H1 (cell line): Measurements from ENCODE around the gene INKA2. TPM values are rescaled to one million over a fixed set of nuclear protein-coding genes. Genes with fewer than 3 reads are reported as not detected.

Experiments
- BCL11A ChIP-seq, 2 experiments: IDR thresholded peaks; one replicate each; pipeline ENCODE4 v1.6.1; 2011; ENCODE audit warnings: low read depth in 2 of 2, low read length in 2 of 2, mild to moderate bottlenecking in 2 of 2
- CBX5 ChIP-seq: fragments of 300-800, 300-1000 bp; sonication (generic); IDR thresholded peaks from 2 replicates; pipeline ENCODE4 v1.7.1; 2016; ENCODE audit warnings: antibody characterized with exemption, low read length, low read depth
- CEBPB ChIP-seq: IDR thresholded peaks from 2 replicates; pipeline ENCODE4 v1.6.1; 2012; ENCODE audit warnings: low read depth, low read length
- CHD1 ChIP-seq: IDR thresholded peaks from 2 replicates; pipeline ENCODE4 v1.6.1; 2012; ENCODE audit warnings: low read depth, low read length, improper control_type of control experiment
- CTBP2 ChIP-seq: IDR thresholded peaks from 2 replicates; pipeline ENCODE4 v1.7.0; 2011; ENCODE audit warnings: borderline replicate concordance, mild to moderate bottlenecking, moderate library complexity, mixed read lengths, low read length; ENCODE audit not compliant: insufficient read depth, insufficient read length
- EP300 ChIP-seq, 2 experiments: IDR thresholded peaks; 1 replicate in 1 of 2; 2 replicates in 1 of 2; pipeline ENCODE4 v1.6.1; 2011 to 2012; ENCODE audit warnings: low read depth in 2 of 2, low read length in 2 of 2, mild to moderate bottlenecking in 2 of 2, borderline replicate concordance in 1 of 2, inconsistent platforms in 1 of 2, moderate library complexity in 1 of 2
- FOSL1 ChIP-seq: IDR thresholded peaks from 2 replicates; pipeline ENCODE4 v1.6.1; 2011; ENCODE audit warnings: mild to moderate bottlenecking, low read depth, low read length, moderate library complexity; ENCODE audit not compliant: insufficient read depth
- HDAC2 ChIP-seq, 2 experiments: fragments of 300-600 bp in 1 of 2; sonication (generic) in 1 of 2; IDR thresholded peaks; 2 replicates each; pipeline ENCODE4 v1.6.1; 2011 to 2012; ENCODE audit warnings: low read depth in 2 of 2, low read length in 2 of 2, mild to moderate bottlenecking in 2 of 2, moderate library complexity in 2 of 2, borderline replicate concordance in 1 of 2, inconsistent platforms in 1 of 2
- NRF1 ChIP-seq: IDR thresholded peaks from 2 replicates; pipeline ENCODE4 v1.6.1; 2011; ENCODE audit warnings: mild to moderate bottlenecking, low read depth, low read length, improper control_type of control experiment
- POLR2A ChIP-seq, 2 experiments: IDR thresholded peaks; 1 replicate in 1 of 2; 2 replicates in 1 of 2; pipeline ENCODE4 v1.6.1; 2011; ENCODE audit warnings: low read depth in 2 of 2, low read length in 2 of 2, mild to moderate bottlenecking in 2 of 2; ENCODE audit errors: control extremely low read depth in 1 of 2
- RAD21 ChIP-seq, 2 experiments: IDR thresholded peaks in 1 of 2; conservative IDR thresholded peaks in 1 of 2; 2 replicates each; pipeline ENCODE4 v1.6.1; 2011; ENCODE audit warnings: low read depth in 2 of 2, low read length in 2 of 2, improper control_type of control experiment in 1 of 2, inconsistent platforms in 1 of 2, mild to moderate bottlenecking in 1 of 2, moderate library complexity in 1 of 2
- SP4 ChIP-seq: IDR thresholded peaks from 2 replicates; pipeline ENCODE4 v1.6.1; 2012; ENCODE audit warnings: low read length, inconsistent platforms
- SRF ChIP-seq: IDR thresholded peaks from 2 replicates; pipeline ENCODE4 v1.6.1; 2011; ENCODE audit warnings: mild to moderate bottlenecking, low read depth, low read length, moderate library complexity
- TAF1 ChIP-seq: IDR thresholded peaks from 2 replicates; pipeline ENCODE4 v1.6.1; 2011; ENCODE audit warnings: mild to moderate bottlenecking, low read depth, low read length
- TAF7 ChIP-seq: optimal IDR thresholded peaks from 2 replicates; pipeline ENCODE3; 2011; ENCODE audit warnings: low read depth, mild to moderate bottlenecking, inconsistent platforms, low read length, moderate library complexity, borderline replicate concordance
- TBP ChIP-seq: IDR thresholded peaks from 2 replicates; pipeline ENCODE4 v1.6.1; 2011; ENCODE audit warnings: low read depth, low read length, improper control_type of control experiment
- TCF12 ChIP-seq: IDR thresholded peaks from 2 replicates; pipeline ENCODE4 v1.6.1; 2011; ENCODE audit warnings: low read depth, mild to moderate bottlenecking, low read length
- polyA plus RNA-seq, 7 experiments: library from polyadenylated mRNA; depleted of rRNA in 3 of 7; stranded (reverse) in 5 of 7; unstranded in 2 of 7; fragments of >200 nt in 5 of 7; fragments of 200-250 nt in 2 of 7; gene quantifications; 1 replicate in 5 of 7; 2 replicates in 1 of 7; 4 replicates in 1 of 7; pipeline versions ENCODE4 v1.2.1 to v1.2.3, GENCODE V29; 2011 to 2013; ENCODE audit warnings: missing spikeins in 2 of 7, mixed read lengths in 2 of 7
- total RNA-seq: library from RNA; stranded (reverse); fragmentation: NEBNext Ultra II Directional; extraction: Animal tissue kit (Norgen Biotek cat#: 25700); gene quantifications from 2 replicates; pipeline ENCODE4 v1.2.1, GENCODE V29; 2021
- TF ChIP-seq, protein P1 (sequence below): IDR thresholded peaks from 2 replicates; pipeline ENCODE4 v1.6.1; 2012; ENCODE audit warnings: inconsistent platforms
- TF ChIP-seq, protein P2 (sequence below), 3 experiments: IDR thresholded peaks; 1 replicate in 2 of 3; 2 replicates in 1 of 3; pipeline versions ENCODE4 v1.5.1 to v1.6.1; 2011; ENCODE audit warnings: low read length in 3 of 3, mild to moderate bottlenecking in 3 of 3, inconsistent platforms in 2 of 3, low read depth in 1 of 3, moderate library complexity in 1 of 3; ENCODE audit not compliant: insufficient read depth in 1 of 3; ENCODE audit errors: control extremely low read depth in 1 of 3

INKA2 gene
- total and polyA plus RNA-seq, 2 of the 8 experiments (the other 6 are each of a cell fraction or from before 2014, with no cell fraction given): 4.2 to 11.5 TPM

- peak; percentile 71 for TF ChIP-seq CEBPB
- no peak for TF ChIP-seq BCL11A (IDR thresholded peaks at IDR 0.05; ENCODE audit: low read depth in 2 of 2, low read length in 2 of 2)
- peak; percentile 65 to 66 for TF ChIP-seq RAD21 (IDR thresholded peaks at IDR 0.05 in 1 of 2, conservative IDR thresholded peaks at IDR 0.05 in 1 of 2; ENCODE audit: low read depth in 2 of 2, low read length in 2 of 2)
- TF ChIP-seq TCF12: 0 out of 2 replicates have a peak, but pooled peaks have one; percentile 36
- TF ChIP-seq, protein P1, sequence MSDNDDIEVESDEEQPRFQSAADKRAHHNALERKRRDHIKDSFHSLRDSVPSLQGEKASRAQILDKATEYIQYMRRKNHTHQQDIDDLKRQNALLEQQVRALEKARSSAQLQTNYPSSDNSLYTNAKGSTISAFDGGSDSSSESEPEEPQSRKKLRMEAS: peak; percentile 81
- TF ChIP-seq SRF: no peak
- TF ChIP-seq HDAC2 (IDR thresholded peaks at IDR 0.05; ENCODE audit: borderline replicate concordance in 1 of 2, low read depth in 2 of 2, low read length in 2 of 2): 0 out of 4 replicates have a peak, but pooled peaks of 1 of the 2 experiments have one; percentile 47
- TF ChIP-seq CBX5: no peak
- no peak for TF ChIP-seq CHD1
- TF ChIP-seq, protein P2, sequence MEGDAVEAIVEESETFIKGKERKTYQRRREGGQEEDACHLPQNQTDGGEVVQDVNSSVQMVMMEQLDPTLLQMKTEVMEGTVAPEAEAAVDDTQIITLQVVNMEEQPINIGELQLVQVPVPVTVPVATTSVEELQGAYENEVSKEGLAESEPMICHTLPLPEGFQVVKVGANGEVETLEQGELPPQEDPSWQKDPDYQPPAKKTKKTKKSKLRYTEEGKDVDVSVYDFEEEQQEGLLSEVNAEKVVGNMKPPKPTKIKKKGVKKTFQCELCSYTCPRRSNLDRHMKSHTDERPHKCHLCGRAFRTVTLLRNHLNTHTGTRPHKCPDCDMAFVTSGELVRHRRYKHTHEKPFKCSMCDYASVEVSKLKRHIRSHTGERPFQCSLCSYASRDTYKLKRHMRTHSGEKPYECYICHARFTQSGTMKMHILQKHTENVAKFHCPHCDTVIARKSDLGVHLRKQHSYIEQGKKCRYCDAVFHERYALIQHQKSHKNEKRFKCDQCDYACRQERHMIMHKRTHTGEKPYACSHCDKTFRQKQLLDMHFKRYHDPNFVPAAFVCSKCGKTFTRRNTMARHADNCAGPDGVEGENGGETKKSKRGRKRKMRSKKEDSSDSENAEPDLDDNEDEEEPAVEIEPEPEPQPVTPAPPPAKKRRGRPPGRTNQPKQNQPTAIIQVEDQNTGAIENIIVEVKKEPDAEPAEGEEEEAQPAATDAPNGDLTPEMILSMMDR (IDR thresholded peaks at IDR 0.05; ENCODE audit: control extremely low read depth in 1 of 3, insufficient read depth in 1 of 3, low read depth in 1 of 3, low read length in 3 of 3): peak; percentile 67 to 84 (median 83)
- no peak for TF ChIP-seq EP300 (IDR thresholded peaks at IDR 0.05; ENCODE audit: borderline replicate concordance in 1 of 2, low read depth in 2 of 2, low read length in 2 of 2)
- TF ChIP-seq NRF1: no peak
- TF ChIP-seq SP4: peak; percentile 47; the same call in 1 of the 2 replicates
- TF ChIP-seq CTBP2: no peak
- TF ChIP-seq TAF1: peak; percentile 95
- TF ChIP-seq TAF7: peak; percentile 95
- TF ChIP-seq FOSL1: no peak
- peak; percentile 83; the same call in 1 of the 2 replicates for TF ChIP-seq TBP
- TF ChIP-seq POLR2A (IDR thresholded peaks at IDR 0.05; ENCODE audit: control extremely low read depth in 1 of 2, low read depth in 2 of 2, low read length in 2 of 2): peak; percentile 78 to 91
Measured at GRCh38 chr1:111755331-111756123, 16.3 kb upstream of the INKA2 start, which contains the start of gene DDX20 (continued).
